Stimulated activated CD8-positive, alpha-beta memory T cell treated with anti-CD3 and anti-CD28 coated beads, Interleukin-2, amount 100 ng/mL, for 48 hours (primary cell): Measurements from ENCODE around the gene PDZRN4.
"Not testable (repeated sequence)": the region's sequence is repeated elsewhere in the genome, so short reads cannot be mapped to it uniquely, and the experiment has no call there.

Experiments
- DNase-seq, 2 donors: peaks; one replicate each; pipeline ENCODE4 v3.0.0-alpha.2; 2020; ENCODE audit warnings: low read depth in 2 of 2

The PDZRN4 gene

DNA sequence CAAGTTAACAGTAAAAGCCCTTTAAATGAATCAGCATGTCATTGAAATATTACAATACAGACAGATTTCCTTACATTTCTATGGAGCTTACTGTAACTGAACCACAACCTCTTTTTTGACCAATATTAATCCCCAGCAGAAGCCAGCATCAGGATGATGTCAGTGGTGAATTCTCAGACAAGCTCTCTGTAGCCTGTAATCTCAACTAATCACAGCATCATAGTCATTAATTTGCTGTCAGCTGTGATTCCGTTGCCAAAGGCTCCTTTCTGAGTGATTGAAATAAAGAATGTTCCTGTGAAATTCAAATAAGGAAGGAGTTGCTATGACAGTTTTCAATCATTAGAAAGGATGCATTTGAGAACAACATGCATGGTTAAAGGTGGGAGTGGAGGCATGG is 323.1 kb downstream of the PDZRN4 start:
- no peak for DNase-seq

DNA sequence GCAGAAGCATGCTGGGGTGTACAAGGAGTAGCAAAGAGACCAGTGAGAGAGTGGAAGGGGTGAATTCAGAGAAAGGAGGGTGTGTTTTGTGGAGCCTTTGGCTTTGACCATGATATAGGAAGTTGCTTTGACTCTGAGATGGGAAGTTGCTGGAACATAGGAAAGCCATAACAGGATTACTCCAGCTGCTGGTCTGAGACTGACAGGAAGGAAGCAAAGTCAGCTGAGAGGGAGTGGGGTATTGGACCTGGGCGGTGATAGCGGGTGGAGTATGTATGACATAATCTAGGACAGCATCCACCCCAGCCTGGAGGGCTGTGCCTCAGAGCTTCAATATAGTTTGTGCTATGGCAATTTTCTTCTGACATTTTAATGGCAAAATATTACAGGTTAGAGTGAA is 324.4 kb downstream of the PDZRN4 start:
- no peak for DNase-seq

DNA sequence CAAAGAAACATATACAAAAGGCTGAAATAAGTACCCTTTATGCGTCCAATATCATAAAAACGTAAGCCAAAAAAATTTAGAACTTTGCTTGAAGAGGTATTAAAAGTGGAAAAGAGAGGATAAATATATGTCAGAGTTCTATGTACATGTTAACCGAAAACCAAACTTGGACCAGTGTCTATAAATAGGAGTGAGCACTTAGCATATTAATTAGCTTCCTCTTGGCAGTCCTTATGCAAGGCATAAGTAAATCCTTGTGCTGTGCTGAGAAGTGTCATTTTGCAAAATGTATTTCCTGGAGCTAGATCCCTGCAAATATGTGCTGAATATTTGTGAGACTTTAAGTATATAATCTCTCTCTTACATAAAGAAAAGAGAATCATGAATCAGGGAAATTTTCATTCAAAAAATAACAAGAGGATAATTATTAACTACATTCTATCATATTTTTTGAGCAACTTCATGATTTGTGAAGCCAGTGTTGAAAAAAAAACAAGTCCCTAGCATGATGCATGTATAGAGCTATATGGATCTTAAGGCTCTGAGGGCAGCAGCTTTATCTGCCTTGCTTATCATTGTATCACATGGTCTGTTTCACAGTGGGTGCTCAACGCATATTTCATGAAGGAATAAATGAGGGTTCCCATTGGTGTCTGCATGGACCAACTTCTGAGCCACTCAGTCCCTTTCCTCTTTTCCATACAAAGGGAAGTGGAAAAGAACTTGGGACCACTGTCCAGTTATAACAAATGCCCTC is 326.1 kb downstream of the PDZRN4 start:
- no peak for DNase-seq

DNA sequence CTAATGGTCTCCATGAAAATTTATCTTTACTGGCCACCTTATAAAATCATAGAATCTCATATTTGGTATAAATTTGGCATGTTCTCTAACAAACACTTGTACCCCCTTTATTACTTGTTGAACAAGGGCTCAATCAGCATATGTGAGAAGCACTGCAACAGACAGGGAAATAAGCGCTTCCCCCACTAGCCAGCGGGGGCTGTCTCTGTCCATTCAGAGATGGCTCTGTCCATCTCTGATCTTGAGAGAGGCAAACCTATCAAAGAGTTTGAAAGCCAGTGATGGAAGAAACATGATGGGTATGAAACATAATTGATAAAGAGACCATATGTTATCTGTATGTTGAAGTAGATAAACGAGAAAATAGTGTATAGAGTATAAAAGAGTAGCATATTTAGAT is 326.8 kb downstream of the PDZRN4 start:
- DNase-seq, result no peak

DNA sequence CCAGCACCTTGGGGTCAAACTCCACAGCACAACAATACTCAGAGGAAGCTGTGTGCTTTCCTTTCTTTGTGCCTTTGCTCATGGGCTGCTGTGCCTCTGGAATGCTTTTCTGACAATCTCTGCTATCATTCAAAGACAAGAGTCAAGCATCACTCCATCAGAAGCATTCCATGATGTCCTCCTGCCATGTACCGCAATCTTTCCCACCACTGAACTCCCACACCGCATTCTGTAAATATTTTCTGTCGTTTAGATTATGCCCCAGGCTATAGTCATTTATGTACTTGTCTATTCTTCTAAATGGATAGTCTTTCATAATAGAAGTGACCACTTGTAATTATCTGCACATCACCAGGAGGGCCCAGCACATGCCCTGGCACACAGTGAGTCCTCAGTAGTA is 327.8 kb downstream of the PDZRN4 start:
- no peak for DNase-seq

DNA sequence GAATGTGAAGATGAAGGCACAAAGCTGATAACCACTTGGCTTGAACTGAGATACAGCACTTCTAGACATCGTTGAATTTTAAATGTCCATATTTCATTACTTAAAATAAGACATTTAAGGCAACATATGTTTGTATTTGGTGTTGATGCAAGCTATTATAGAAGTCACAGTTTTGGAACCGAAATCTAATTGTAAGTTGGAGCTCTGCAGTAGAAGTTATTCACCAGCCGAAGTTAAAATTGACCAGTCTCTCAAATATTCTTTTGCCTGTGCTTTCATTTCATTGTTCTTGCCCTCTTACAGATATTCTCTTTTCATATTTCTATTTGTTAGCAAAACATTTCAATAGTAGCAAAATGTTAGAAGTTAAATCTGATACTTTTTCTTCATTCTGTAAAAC is 332.7 kb downstream of the PDZRN4 start:
- DNase-seq, result no peak

DNA sequence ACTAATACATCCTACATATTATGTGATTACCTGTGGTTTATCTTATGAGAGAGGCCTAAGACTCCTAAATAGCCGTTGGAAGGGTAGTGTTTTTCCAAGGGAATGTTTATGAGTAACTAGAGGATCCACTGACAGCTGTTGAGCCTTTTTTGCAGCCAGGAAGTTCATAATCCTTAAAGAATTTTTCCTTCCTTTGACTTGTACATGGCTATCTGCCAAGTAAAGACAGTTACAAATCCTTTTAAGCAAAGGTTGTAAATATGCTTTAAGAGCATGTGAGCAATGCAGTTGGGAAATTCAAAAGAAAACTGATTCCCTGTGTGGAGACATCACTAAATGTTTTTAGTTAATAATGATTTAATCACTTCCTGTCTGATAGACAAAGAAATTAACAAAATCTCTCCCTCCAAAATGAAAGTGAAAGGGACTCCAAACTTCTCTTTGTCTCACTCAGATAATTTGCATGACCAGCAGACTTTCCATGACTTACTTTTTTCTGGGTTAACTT is 333.8 kb downstream of the PDZRN4 start:
- no peak for DNase-seq

DNA sequence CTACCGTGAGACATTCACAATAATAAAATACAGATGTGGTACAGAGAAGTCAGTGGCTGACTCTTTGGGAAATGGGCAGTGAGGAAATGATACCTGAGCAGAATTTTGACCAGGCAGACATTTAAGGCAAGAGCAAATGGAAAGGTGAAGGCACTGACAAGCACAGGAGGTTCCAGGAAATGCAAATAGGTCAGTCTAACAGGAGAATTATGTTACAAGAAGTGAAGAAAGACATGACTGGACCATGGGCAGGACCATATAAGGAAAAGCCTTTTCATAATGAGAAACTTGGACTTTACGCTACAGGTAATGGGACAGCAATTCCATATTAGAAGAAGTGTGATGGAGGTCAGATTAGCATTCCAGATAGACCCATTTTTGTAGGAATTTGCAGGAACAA is 338.9 kb downstream of the PDZRN4 start:
- no peak for DNase-seq

DNA sequence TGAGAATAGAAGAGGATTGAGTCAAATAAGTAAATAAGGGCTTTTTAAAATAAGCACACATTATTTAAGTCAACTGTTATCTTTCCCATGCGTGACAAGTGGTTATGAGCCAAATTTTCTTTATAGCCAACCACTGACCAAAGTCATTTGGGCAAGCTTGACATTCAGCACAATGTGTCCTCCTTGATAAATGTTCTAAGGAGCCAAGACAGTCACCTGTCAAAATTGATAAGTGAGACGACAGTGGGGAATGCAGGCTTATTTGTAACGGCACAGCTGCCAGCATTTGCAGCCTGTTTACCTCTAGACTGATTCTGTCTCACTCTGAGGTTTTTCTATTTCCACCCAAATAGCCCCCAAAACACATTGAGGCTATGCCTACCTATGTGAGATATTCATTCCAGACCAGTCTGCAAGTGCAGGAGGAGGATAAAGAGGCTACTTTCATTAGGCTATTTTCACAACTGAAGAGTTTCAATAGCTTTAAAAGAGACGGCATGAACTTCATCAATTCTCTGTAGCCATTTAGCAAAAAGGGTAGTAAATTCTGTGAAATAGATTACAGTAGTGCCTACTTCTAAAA is 339.5 kb downstream of the PDZRN4 start:
- no peak for DNase-seq

DNA sequence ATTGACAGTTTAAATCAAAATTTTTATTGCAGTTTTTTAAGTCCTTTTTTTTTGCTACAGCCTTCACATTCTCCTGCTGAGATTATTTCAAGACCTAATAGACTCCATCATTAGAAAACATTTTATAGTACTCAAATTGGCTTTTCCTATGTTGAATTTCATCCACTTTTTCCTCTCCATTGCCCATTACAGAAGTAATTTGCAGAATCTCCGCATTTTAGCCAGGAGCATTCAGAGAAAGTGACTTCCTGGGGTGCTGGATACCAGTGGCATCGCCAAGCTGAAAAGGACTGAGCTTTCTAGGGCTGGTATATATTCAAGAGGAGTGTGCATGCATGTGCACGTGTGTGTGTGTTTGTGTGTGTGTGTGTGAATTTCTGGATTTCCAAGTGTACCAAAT is 340.8 kb downstream of the PDZRN4 start:
- no peak for DNase-seq

DNA sequence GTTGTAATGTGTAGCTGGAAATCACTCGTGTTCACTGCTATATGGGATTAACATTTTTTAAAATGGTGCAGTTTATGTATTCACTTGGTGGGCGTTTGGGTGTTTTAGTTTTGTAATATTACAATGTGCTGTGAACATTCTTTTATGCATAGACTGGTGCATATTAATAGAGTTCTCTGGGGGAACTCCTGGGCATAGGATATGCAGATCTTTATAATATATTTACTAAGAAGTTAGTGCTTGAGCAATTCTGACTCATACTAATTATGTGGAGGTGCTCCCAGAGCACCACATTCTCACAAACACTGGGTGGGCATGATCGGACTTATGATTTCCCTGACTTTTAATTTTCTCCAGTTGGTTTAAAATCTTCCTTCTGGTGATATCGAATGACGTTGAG is 342.3 kb downstream of the PDZRN4 start:
- DNase-seq, result no peak

DNA sequence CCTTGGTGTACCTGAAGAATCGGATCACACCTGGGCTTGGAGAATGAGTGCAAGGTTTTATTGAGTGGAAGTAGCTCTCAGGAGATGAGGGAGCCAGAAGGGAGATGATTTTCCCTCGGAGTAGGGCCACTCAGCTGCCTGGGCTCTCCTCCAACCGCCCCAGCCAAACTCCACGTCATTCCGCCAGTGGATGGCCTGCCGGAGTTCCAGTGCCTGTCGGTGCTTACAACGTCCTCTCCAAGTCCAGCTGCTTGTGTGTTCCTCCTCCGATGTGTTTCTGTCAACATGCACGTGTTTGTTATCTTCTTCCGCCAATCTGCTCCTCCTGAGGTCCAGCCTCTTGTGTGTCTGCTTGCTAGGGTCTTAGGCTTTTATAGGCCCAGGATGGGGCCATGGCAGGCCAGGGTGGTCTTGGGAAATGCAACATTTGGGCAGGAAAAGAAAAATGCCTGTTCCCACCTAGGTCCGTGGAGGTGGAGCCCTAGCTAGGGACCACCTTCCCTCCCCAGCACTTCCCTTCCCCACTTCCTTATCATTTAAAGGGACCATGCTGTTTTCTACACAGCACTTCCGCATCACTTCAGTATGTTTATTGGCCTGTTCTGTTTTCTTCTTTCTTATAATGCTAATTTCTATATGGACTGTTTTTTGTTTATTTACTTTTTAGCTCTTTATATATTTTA is 343.2 kb downstream of the PDZRN4 start:
- DNase-seq, result no peak

DNA sequence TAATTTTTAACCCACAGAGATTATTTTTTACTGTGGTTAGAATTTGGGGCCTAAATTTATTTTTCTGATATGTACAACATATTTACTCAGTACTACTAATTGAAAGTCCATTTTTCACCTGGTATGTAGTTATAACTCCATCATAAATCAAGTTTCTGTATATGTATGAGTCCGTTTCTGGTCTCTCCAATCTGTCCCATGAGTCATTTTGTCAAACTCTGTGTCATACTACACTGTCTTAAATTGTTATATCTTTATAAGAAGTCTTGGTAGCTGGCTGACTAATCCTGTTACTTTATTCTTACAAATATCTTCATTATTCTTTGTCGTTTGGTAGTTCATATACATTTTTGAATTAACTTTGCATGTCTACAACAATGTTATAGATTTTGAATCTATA is 344.0 kb downstream of the PDZRN4 start:
- no peak for DNase-seq

DNA sequence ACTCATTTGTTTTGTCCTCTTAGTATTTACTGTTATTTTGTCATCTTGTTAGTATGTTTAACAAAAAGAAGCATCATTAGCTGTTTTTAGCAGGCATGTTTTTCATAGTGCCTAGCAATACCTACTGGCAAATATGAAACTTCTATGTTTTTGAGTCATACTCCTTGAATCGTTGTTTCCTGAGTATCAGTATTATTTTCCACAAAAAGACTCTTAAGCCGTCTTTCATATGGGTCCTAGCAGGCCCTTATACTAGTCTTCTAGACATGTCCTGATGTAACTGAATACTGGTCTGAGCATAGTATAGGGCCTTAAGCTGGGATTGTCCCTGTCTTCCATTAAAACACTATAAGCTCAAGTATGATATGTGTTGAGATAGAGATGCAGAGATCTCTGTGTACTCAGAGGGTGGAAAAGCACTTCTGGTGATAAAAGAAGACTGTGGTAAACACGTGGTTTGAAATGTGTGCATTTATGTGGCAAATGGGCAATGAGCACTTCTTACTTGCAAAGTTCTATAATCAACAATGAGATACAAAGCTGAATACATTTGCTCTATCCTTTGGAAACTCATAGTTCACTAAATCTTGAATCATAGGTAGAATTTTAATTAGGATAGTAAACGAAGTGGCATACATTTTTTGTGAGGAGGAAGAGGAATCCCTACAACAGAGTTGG is 348.8 kb downstream of the PDZRN4 start:
- DNase-seq, result no peak

DNA sequence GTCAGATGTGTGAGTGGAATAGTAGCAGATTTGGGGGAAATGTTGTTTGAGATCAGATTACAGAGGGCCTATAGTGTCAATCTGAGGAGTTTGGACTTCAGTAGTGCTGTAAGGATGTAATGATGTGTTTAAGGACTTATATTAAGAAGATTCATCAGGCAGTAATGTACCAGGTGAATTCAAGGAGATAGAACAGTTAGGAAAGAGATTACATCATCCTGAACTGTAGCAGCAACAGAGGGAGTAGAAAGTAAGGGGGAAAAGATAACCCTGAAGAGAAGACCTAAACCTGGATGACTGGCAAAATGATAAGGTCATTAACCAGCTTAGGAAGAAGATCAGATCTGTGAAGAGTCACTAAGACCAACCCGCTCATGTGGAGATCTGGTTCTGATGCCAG is 349.4 kb downstream of the PDZRN4 start:
- no peak for DNase-seq

DNA sequence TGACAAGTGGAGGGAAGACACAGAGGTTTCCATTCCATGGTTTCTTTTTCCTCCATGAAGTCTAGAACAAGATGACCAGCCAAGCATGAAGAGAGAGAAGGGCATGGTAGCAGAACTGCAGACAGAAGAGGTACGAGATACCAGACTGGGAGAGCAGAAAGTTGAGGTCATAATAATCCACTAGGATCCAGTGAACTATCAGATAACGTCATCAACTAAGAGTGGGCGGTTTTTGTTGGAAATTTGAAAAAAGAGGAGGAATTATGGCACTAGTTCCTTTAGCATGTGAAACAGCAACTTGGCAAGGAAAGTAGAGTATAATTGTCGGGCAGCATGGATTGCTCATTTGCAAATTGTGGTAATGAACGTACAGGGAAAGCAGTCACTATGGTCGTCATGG is 357.6 kb downstream of the PDZRN4 start:
- no peak for DNase-seq

DNA sequence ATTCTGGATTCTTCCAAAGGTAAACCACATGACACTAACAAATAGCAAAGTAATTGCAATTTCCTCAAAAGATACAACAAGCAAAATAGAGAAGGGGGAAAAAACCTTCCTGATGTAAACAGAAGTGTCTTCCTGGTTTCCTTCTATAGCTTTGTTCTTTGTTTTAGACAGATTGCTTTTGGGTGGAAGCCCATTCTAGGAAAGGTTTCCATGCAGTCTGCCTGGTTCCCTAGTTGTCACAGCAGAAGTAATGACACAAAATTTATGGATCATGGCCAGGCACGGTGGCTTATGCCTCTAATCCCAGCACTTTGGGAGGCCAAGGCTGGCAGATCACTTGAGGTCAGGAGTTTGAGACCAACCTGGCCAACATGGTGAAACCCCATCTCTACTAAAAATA is 359.0 kb downstream of the PDZRN4 start:
- not testable (repeated sequence) for DNase-seq

DNA sequence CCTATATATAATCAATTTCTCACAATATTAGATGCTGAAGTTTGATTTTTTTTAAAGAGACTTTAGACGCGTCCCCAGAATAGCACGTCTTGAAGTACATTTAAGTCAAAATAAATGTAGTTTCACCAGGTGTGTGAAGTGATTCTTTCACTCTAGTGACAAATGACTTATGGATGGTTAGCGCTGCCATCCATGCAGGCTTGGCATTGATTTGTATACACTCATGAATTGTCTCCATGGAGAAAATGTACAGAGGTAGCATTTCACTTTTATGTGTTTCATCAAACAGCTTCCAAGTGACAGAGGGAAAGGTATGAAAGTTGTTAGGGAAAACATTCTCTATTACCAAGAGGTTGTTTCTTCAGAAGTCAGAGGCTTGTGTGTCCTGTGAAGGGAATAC is 360.8 kb downstream of the PDZRN4 start:
- DNase-seq, result no peak

DNA sequence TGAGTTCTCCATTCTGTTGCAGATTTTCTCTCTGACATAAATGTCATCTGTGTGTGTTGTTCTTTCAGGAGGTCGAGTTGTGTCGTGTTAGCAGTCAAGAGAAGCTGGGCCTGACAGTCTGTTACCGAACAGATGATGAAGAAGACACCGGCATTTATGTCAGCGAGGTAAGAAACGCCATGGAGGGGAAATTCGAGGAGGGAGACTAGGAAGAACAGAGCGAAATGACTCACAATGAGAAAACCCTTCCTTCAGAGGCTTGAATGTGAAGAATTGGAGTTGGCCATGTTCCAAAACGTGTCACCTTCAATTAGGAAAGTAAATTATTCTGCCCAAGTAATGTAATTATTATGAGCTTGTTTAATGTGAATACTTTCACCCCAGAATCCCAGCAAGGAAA is 364.5 kb downstream of the PDZRN4 start:
- no peak for DNase-seq

DNA sequence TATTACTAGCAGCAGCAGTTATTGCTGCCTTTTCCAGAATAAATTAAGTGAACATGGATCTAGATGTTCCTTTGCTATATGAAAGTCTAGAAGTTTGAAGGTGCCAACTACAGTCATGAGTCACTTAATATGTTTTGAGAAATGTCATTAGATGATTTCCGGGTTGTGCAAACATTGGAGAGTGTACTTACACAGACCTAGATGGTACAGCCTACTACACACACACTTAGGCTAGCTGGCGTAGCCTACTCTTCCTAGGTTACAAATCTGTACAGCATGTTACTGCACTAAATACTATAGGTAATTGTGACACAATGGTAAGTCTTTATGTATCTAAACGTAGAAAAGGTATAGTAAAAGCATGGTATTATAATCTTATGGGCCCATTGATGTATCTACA is 368.1 kb downstream of the PDZRN4 start:
- DNase-seq, result no peak

DNA sequence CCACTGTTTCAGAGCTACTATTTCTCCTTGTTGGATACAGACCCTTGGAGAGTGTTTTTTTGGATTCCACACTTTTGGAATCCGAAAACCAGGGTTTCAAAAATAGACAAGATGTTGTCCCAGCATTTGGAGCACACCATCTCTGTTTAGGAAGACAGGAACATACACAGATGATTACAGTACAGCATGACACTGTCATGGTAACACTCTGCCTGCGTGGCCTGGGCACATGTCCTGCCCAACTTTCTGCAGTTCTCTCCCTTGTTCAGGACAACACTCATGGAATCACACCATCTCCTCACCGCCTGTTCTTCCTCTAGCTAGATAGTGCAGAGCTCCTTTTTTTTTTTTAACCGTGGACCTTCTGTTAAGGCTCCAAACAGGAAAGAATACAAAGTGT is 369.2 kb downstream of the PDZRN4 start:
- DNase-seq, result no peak

DNA sequence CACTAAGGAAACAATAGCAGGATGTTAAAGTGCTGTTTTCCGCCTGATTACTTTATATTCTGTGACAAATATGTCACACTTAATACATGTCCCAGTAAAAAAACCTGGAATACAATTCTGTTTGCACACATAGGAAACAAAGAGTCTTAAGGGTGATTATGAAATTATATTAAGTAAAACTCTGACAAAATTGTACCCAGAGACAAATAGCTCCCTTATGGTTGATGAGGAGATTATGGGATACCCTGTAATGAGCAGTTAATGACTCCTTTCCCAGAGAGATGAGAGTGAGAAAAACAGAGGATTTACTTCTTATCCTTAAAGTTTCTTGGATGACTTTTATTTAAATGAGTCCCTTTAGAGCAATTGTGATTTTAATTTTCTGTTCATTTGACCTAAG is 370.6 kb downstream of the PDZRN4 start:
- no peak for DNase-seq

DNA sequence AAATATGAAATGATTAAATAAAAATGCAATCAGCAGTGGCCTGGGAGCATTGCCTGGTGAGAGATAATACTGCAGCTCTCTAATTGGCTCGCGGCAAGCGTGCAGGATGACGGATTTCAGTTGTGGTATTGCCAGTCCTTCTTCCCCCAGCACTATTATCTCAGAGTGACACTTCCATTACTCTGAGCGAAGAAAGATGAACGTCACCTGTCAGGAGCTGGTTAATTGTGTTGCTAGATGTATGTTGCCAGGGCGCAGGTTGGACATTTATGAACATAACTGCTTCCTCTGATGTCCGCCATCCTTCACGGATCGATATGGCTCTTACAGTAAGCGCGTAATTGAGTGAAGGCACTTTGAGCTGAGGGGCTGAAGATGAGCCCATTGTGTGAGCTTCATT is 374.9 kb downstream of the PDZRN4 start:
- DNase-seq, result no peak
